ENCODE measurements around the gene PSMA7. TPM values are rescaled to one million over a fixed set of nuclear protein-coding genes. Genes with fewer than 3 reads are reported as not detected.

PSMA7 gene
- total and polyA plus RNA-seq, 2 of the 8 experiments (the other 6 are each of a cell fraction or from before 2014, with no cell fraction given), result 361 to 648 TPM

DNA sequence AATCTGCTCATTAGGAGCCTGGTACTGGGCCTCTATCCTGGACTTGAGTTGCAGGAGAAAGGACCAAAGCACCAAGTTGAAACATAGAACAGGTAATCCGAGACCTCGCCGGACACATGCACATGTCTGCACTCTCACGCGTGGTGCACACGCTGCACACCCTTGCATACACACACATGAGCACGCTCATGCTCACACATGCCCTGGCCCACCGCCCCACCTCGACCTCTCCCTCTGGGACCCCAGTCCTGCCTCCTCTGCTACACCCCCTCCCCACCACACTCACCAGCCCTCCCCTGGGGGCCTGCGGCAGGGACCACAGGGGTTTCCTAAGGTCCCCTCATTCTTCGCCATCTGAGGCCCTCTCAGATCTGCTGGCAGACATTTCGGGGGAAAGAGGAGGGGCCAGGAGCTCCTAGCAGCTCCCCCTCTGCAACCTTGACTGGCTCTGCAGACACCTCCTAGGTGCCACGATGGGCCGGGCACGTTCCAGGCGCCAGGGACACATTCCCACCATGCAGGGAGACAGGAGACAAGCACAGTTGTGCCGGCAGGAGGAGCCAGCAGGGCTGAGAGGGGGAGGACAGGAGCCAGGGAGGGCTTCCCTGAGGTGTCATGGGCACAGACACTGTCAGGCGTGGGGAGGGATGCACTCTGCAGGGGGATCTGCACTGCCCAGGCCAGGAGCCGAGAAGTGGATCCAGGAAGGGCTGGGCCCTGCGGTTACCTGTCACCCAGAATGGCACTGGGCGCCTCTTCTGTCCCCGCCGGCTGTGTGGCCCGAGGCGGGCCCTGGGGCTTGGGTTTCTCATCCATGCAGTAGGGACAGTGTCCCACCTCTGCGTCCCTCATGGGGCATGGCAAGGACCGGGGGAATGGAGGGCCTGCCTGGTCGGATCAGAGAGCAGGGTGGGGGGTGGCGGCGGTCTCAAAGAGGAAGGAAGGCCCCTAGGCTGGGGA is 46.5 kb downstream of the PSMA7 start (continued):
- TF ChIP-seq, protein P1, sequence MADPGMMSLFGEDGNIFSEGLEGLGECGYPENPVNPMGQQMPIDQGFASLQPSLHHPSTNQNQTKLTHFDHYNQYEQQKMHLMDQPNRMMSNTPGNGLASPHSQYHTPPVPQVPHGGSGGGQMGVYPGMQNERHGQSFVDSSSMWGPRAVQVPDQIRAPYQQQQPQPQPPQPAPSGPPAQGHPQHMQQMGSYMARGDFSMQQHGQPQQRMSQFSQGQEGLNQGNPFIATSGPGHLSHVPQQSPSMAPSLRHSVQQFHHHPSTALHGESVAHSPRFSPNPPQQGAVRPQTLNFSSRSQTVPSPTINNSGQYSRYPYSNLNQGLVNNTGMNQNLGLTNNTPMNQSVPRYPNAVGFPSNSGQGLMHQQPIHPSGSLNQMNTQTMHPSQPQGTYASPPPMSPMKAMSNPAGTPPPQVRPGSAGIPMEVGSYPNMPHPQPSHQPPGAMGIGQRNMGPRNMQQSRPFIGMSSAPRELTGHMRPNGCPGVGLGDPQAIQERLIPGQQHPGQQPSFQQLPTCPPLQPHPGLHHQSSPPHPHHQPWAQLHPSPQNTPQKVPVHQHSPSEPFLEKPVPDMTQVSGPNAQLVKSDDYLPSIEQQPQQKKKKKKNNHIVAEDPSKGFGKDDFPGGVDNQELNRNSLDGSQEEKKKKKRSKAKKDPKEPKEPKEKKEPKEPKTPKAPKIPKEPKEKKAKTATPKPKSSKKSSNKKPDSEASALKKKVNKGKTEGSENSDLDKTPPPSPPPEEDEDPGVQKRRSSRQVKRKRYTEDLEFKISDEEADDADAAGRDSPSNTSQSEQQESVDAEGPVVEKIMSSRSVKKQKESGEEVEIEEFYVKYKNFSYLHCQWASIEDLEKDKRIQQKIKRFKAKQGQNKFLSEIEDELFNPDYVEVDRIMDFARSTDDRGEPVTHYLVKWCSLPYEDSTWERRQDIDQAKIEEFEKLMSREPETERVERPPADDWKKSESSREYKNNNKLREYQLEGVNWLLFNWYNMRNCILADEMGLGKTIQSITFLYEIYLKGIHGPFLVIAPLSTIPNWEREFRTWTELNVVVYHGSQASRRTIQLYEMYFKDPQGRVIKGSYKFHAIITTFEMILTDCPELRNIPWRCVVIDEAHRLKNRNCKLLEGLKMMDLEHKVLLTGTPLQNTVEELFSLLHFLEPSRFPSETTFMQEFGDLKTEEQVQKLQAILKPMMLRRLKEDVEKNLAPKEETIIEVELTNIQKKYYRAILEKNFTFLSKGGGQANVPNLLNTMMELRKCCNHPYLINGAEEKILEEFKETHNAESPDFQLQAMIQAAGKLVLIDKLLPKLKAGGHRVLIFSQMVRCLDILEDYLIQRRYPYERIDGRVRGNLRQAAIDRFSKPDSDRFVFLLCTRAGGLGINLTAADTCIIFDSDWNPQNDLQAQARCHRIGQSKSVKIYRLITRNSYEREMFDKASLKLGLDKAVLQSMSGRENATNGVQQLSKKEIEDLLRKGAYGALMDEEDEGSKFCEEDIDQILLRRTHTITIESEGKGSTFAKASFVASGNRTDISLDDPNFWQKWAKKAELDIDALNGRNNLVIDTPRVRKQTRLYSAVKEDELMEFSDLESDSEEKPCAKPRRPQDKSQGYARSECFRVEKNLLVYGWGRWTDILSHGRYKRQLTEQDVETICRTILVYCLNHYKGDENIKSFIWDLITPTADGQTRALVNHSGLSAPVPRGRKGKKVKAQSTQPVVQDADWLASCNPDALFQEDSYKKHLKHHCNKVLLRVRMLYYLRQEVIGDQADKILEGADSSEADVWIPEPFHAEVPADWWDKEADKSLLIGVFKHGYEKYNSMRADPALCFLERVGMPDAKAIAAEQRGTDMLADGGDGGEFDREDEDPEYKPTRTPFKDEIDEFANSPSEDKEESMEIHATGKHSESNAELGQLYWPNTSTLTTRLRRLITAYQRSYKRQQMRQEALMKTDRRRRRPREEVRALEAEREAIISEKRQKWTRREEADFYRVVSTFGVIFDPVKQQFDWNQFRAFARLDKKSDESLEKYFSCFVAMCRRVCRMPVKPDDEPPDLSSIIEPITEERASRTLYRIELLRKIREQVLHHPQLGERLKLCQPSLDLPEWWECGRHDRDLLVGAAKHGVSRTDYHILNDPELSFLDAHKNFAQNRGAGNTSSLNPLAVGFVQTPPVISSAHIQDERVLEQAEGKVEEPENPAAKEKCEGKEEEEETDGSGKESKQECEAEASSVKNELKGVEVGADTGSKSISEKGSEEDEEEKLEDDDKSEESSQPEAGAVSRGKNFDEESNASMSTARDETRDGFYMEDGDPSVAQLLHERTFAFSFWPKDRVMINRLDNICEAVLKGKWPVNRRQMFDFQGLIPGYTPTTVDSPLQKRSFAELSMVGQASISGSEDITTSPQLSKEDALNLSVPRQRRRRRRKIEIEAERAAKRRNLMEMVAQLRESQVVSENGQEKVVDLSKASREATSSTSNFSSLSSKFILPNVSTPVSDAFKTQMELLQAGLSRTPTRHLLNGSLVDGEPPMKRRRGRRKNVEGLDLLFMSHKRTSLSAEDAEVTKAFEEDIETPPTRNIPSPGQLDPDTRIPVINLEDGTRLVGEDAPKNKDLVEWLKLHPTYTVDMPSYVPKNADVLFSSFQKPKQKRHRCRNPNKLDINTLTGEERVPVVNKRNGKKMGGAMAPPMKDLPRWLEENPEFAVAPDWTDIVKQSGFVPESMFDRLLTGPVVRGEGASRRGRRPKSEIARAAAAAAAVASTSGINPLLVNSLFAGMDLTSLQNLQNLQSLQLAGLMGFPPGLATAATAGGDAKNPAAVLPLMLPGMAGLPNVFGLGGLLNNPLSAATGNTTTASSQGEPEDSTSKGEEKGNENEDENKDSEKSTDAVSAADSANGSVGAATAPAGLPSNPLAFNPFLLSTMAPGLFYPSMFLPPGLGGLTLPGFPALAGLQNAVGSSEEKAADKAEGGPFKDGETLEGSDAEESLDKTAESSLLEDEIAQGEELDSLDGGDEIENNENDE (IDR thresholded peaks at IDR 0.05; ENCODE audit: insufficient replicate concordance, low read length), result no peak
